NCI-H1694 treated with DMSO at 0.1 percent for 48 hours (cell line): ENCODE results near the gene ODAM.
"Not testable (repeated sequence)": the region's sequence is repeated elsewhere in the genome, so short reads cannot be mapped to it uniquely, and the experiment has no call there.

Source experiments
- DNase-seq: peaks from one replicate; lab custom pipeline; 2025; lab: John Stamatoyannopoulos, UW

ODAM gene

DNA sequence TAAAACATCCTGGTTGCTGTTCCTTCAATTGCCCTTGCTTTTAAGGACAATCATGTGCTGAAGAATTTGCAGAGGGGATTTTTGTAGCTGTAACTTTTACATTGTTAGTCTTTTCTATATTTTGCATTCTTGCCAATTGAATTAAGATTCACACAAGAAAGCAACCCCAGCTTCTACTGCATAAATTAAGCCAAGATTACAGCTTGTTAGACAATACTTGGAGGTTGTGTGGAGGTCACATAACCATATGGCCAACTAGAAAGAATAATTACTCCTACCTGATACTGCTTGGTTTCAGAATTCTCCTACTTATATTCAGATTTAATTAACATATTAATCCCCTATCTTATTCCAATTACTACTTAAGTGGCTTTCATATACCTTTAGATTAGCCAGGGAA, 26.3 kb downstream of the ODAM start:
- not testable (repeated sequence) for DNase-seq

GRCh38 chr4:70225824-70226223, 30.3 kb downstream of the ODAM start, which contains the start of gene FDCSP:
Gene FDCSP (plus strand): TSS chr4:70226124. CDS start chr4:70231195, 5,071 bp downstream.
- no peak for DNase-seq

DNA sequence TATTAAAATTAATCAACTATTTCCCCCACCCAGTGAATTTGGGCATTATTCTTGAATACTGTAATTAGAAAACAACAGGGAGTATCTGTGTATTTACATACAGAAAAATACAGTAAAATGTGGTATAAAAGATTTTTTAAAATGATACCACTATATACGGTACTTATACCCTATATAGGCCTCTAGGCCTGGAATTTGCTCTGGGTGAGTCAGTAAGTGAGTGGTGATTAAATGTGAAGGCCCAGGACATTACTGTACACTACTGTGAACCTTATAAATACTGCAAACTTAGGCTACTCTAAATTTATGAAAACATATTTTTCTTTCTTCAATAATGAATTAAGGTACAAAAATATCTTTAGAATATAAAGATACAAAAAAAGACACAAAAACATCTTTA, 40.6 kb downstream of the ODAM start:
- DNase-seq: no peak

DNA sequence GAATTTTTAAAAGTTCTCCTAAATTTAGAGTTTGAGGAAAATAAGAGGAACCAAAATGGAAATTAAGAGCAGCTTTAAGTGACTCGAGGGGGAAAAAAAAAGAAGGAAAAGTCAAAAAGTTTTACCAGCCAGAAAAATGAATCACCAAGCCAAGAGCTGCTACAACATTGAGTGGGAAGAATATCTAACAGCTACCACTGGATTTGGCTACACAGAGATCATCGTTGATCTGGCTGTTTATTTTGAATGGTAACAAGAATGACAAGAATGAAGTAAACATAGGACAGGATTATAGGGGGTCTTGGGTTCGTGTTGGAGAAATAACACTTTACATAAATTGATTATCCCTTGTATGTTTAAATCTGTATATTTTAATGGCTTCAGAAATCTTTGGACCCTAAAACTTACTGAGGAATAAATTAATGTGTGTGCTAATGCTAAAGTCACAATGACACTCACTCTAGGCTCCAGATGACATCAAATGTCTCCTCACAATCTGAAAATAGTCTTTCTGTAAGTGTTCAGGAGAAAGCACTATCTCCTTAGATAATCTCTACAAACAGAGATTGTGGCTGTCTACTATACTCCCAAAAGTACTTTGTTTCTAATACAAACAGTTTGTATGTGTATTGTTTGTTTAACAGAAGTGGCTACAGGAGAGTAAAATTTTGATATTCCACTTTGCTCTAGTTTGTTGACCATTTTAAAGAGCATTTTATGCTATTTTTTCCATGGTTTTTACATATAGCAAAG, 43.8 kb downstream of the ODAM start:
- DNase-seq: no peak

GRCh38 chr4:70239884-70240591, 44.5 kb downstream of the ODAM start:
- no peak for DNase-seq

GRCh38 chr4:70242297-70242696, 46.8 kb downstream of the ODAM start, which contains the start of gene CSN3:
Gene CSN3 (plus strand): TSS chr4:70242597. CDS start chr4:70244820, 2,223 bp downstream.
- DNase-seq: not testable (repeated sequence)

DNA sequence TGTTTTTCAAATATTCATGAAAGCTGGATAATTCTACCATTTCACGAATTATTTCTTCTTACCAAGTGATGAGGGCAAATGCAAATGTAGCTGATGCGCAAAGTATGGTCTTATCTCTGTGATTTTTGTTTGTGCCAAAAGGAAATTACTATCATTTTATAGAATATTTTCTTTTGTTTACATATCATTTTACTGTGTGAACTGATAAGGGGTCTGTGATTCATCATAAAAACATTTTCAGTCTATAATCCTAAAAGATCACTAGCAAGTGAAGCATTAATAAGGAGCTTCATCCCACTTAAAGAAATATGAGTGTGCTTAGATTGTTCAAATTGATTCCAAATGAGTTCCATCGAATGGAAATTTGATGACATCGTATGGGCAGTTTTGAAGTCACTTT, 47.6 kb downstream of the ODAM start:
- no peak for DNase-seq

DNA sequence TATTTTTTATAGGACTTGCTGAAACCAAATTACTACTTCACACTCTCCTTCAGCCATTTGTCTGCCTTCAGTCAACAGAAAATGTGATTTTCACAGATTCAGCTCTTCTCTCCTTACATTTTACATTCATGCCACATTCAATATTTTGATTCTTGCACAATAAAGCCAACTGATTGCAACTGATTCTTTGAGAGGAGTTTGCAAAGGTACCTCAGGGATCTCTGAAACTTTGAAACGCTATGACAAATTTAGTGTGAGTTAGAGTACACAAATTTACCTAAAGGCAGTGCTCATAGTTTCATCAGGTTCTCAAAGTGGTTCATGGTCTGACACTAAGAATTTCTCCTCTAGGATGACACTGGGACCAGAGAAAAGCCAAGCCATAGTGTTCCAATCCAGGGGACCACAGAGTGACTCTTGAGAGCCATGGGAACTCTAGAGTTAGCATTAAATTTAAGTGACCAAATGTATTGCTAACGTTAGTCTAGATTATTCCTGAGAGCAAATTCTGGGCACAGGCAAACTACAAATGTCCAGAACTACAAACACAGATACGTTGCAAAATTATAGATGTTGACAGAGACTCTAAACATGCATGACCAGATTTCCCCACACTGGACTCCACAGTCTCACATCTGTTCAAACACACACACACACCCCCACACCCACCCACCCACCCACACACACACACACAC, 55.9 kb downstream of the ODAM start:
- DNase-seq: no peak

- no peak for DNase-seq
These were observed 56.4 kb downstream of the ODAM start for GRCh38 chr4:70251945-70252277.
